HS-27A (cell line): ENCODE measurements around the gene PDCD7.
"Not testable (repeated sequence)": the region's sequence is repeated elsewhere in the genome, so short reads cannot be mapped to it uniquely, and the experiment has no call there.

Experiments
- DNase-seq: peaks from one replicate; pipeline ENCODE4 v3.0.0-alpha.2; 2012; ENCODE audit warnings: low read depth, missing footprints

PDCD7 gene

DNA sequence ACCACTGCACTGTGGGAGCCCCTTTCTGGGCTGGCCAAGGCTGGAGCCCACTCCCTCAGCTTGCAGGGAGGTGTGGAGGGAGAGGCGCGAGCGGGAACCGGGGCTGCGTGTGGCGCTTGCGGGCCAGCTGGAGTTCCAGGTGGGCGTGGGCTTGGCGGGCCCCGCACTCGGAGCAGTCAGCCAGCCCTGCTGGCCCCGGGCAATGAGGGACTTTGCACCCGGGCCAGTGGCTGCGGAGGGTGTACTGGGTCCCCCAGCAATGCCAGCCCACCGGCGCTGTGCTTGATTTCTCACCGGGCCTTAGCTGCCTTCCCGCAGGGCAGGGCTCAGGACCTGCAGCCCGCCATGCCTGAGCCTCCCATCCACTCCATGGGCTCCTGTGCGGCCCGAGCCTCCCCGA lies 58.7 kb downstream of the PDCD7 start:
- DNase-seq = not testable (repeated sequence)

DNA sequence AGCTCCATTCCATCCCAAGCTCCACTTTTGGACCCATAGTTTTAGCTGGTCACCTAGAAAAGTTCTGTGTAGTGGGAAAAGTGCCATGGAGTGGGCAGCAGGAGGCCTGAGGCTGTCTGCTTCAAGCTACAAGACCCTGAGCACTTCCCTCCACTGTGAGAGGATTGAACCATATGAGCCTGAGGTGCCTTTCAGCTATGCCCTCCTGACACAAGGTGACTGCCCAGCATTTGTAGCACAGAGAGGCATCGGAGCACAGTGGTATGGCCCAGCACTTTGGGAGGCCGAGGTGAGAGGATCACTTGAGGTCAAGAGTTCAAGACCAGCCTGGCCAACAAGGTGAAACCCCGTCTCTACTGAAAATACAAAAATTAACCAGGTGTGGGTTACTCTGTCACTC lies 61.0 kb downstream of the PDCD7 start:
- no peak for DNase-seq

DNA sequence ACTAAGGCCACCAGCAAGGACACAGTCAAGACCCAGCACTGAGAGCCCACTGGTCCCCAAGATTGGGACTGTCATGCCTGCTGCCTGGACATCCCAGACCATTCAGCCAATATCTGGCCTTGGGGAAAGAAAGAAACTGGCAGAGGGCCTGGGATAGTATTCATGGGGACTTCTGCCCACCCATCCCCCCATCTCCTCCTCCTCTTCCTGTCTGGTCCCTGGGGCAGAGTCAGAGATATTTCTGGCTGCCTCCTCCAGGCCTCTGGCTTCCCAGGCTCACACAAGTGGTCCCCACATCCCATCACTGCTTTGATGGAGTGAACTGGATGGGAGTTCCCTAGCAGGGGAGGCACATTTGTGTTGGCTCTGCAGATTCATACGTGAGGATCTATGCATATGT lies 61.6 kb downstream of the PDCD7 start:
- no peak for DNase-seq

DNA sequence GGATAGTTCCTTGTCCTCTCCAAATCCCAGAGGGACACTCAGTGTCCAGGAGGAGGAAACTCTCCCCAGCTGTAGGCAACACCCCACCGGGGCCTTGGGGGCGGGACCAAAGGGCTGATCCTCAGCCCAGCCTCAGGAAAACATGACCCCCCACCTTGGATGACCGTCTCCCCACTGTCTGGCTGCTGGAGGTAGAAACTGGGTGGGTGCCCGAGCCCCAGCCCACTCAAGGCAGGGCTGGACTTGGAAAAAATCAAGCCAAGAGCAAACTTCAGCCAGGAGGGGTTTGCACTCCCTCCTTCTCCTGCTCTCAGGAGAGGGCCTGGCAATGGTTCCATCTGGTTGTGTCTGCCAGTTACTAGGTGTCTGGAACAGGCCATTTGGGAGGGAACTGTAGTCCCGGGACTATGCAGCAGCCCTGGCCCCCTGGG lies 62.2 kb downstream of the PDCD7 start:
- DNase-seq = no peak

DNA sequence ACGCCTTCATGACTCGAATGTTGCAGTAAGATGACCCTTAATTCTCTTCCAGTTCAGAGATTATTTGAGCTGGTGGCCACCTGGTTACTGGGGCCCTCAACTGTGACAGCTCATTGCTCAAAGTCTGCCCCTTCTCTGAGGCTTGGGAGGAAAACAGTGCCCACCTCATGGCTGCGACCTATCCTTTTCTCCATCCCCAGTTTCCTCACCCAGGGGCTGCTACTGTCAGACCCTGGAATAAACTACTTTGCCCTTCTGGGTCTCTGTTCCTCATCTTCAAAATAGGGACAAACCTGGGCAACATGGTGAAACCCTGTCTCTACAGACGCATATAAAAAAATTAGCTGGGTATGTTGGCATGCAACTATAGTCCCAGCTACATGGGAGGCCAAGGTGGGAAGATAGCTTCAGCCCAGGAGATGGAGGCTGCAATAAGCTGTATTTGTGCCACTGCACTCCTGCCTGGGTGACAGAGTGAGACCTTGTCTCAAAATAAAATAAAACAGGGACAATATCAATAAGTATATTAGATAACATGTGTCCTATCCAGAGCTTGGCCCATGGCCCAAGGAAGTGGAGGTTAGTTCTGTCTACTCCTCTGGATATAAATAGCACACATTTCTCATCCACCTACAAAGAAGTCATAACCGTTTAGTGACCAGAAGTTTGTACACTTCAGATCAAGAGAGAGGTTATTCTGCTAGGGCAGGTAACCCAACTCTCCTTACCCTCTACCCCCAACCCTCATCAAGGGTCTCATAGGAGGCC lies 63.6 kb downstream of the PDCD7 start:
- DNase-seq = no peak

DNA sequence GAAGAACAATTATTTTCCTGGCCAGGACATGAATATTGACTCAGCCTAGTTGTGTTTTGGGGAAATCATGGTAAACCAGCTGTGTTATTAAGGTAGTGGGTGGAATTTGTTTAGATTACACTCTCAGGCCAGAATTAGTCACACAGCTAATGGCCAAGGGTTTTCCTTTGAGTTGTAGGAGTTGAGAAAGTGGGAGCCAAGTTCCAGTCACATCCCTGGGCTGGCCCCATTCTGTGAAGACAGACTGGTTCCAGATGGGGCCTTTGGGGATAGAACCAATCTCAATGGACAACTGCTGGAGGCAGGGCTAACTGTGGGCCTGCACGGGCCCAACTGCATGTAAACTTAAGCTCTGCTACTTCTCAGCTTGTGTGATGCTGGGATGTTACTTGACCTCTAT lies 64.4 kb downstream of the PDCD7 start:
- DNase-seq = no peak

DNA sequence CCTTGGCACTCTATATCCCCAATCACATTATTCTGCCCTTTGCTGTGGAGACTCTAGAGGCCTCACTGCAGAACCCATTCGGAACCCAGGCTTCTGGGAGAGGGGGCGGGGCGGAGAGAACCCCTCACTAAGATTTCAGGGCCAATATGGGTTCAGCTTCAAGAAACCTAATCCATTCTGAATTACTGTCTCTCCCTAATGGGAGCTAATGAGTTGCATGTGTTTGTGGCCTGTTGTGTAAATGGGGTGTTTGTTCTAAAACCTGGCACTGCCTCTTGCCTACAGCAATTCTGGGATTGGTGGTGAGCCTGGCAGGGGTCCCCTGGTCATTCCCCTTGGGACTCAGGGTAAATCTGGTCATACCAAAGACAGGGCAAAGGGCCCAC lies 65.2 kb downstream of the PDCD7 start:
- DNase-seq = no peak

DNA sequence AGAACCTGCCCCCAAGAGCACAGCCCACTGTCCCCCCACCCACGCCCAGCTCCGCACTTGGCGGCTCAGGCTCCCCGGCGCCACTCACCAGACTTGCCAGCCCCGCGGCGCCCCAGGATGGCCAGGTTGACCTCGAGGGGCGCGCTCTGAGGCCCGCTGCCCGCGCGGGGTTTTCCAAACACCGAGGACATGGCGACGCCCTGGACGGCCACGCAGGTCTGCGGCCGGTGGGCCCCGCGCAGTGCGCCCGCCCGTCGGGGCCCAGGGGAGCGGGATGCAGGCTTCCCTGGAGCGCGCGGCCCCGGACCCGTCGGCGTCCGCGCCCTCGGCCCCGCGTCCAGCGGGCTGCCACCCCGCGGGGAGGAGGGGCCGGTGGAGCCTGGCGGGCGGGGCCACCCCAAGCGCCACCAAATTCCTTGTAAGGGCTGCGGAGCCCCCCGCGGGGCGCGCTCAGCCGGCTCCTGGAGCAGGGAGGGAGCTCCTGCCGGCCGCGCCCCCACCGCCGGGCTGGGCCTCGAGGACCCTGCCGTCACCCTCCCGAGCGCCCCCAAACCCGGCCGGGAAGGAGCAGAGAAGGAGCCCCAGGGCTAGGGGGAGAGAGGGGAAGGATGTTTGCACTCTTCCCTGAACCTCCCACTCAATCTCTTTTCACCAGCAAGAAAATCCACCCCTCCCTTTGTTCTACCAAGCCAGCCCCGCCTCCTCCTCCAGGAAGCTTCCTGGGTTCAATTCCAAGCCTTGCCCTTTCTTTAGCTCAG lies 65.8 kb downstream of the PDCD7 start, which contains the start of gene RASL12:
TSS of gene RASL12 (minus strand) at position 347 of the 758 bp plus-strand sequence. CDS start at position 191, 156 bp downstream.
- DNase-seq = no peak
